ENCODE data around the gene LEMD3.

The LEMD3 gene

DNA sequence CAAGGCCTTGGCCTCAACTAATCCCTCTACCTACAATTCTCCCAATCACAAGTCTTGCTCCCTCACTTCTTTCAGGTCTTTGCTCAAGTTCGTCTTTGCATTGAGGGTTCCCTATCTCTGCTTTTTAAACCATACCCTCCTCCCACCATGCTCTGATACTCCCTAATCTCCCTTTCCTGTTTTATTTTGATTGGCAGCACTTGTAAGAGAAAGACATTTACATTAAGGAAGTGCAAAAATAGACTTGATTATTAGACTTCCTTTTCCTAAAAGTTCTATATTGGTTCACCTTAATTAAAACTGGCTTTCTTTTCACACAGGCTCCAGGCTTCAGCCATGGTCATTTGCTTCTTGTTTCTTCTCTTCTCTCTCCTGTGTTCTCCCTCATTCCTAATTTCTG is 30.0 kb upstream of the LEMD3 start:
- Histone ChIP-seq H3K4me1 (peaks cover 21% of the 10 kb centered on the region), H3K36me3 (no peaks in the 10 kb centered on the region), H3K9ac (no peak overlapping the region; the same call in 1 of the 2 replicates), H4K20me1 (no peaks in the 10 kb centered on the region), H3K4me3 (peak overlapping the region; percentile 26; the same call in 1 of the 2 replicates), H3K27me3 (no peaks in the 10 kb centered on the region), H3K27ac (peak overlapping the region; percentile 23; the same call in 1 of the 2 replicates), H3K9me3 (peaks cover 15% of the 10 kb centered on the region), H3K4me2 (peak overlapping the region; percentile 75)
- TF ChIP-seq Cebpa-rat (IDR thresholded peaks at IDR 0.05) = no peak

- Histone ChIP-seq H3K4me1 (peaks cover 21% of the 10 kb centered on the region), H3K27ac (no peak overlapping the region), H3K27me3 (no peaks in the 10 kb centered on the region), H3K36me3 (no peaks in the 10 kb centered on the region), H3K9ac (no peak overlapping the region), H3K4me2 (no peak overlapping the region), H4K20me1 (no peaks in the 10 kb centered on the region), H3K4me3 (no peak overlapping the region), H3K9me3 (peaks cover 8% of the 10 kb centered on the region)
- no peak for TF ChIP-seq Cebpa-rat (IDR thresholded peaks at IDR 0.05)
These were observed 28.6 kb upstream of the LEMD3 start for GRCh38 chr12:65140738-65141137.

- Histone ChIP-seq H3K27me3 (no peaks in the 10 kb centered on the region), H3K9ac (no peak overlapping the region), H3K4me3 (no peak overlapping the region), H3K36me3 (no peaks in the 10 kb centered on the region), H3K4me1 (0 out of 2 replicates have a peak, but pooled peaks cover 4% of the 10 kb centered on the region), H3K27ac (no peak overlapping the region), H4K20me1 (no peaks in the 10 kb centered on the region), H3K4me2 (no peak overlapping the region), H3K9me3 (no peaks in the 10 kb centered on the region)
- no peak for TF ChIP-seq Cebpa-rat (IDR thresholded peaks at IDR 0.05)
These were observed 22.0 kb upstream of the LEMD3 start for GRCh38 chr12:65147312-65147905.

- Histone ChIP-seq H3K4me2 (no peak overlapping the region), H3K4me1 (peaks cover 16% of the 10 kb centered on the region), H3K4me3 (no peak overlapping the region), H3K36me3 (no peaks in the 10 kb centered on the region), H3K9me3 (no peaks in the 10 kb centered on the region), H3K9ac (no peak overlapping the region), H4K20me1 (no peaks in the 10 kb centered on the region), H3K27ac (no peak overlapping the region), H3K27me3 (no peaks in the 10 kb centered on the region)
- no peak for TF ChIP-seq Cebpa-rat (IDR thresholded peaks at IDR 0.05)
These were observed 17.4 kb upstream of the LEMD3 start for GRCh38 chr12:65152012-65152411.

DNA sequence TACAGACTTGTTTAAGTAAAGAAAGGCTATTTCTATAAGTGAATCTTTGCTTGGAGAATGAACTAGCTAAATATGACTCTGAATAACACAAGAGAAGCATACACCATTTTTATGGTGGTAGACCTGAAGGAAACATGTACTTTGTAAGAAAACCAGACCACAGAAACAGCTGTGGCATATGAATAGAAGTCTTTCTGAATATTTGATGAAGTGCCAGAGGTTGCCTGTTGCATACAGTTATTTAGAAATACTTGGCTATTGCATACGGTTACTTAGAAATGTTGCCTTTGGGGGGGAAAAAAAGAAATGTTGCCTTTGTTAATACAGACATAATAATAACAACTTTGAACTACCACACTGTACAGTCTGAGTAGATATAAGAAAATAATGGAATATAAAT is 16.8 kb upstream of the LEMD3 start:
- no peaks in the 10 kb centered on the region for H4K20me1 ChIP-seq
- no peak overlapping the region for H3K4me2 ChIP-seq
- no peak overlapping the region for H3K27ac ChIP-seq
- peaks cover 16% of the 10 kb centered on the region for H3K4me1 ChIP-seq
- no peak for TF ChIP-seq Cebpa-rat (IDR thresholded peaks at IDR 0.05)
- no peak overlapping the region for H3K4me3 ChIP-seq
- no peaks in the 10 kb centered on the region for H3K27me3 ChIP-seq
- no peaks in the 10 kb centered on the region for H3K36me3 ChIP-seq
- H3K9me3 ChIP-seq = no peaks in the 10 kb centered on the region
- no peak overlapping the region for H3K9ac ChIP-seq

DNA sequence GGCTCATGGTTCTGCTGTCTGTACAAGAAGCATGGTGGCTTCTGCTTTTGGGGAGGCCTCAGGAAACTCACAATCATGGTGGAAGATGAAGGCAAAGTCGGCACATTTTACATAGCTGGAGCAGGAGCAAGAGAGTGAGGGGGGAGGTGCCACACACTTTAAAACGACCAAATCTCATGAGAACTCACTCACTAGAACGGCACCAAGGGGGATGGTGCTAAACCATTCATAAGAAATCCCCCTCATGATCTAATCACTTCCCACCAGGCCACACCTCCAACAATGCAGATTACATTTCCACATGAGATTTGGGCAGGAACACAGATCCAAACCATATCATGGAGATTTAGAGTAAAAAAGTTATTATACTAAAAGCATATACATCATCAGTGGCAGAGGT is 13.6 kb upstream of the LEMD3 start:
- H3K9ac ChIP-seq = no peak overlapping the region
- no peaks in the 10 kb centered on the region for H3K9me3 ChIP-seq
- H3K27ac ChIP-seq = no peak overlapping the region
- H3K4me3 ChIP-seq = no peak overlapping the region
- H3K4me1 ChIP-seq = peaks cover 16% of the 10 kb centered on the region
- peak overlapping the region; percentile 49 for H3K4me2 ChIP-seq
- no peaks in the 10 kb centered on the region for H3K27me3 ChIP-seq
- H3K36me3 ChIP-seq = no peaks in the 10 kb centered on the region
- H4K20me1 ChIP-seq = no peaks in the 10 kb centered on the region
- TF ChIP-seq Cebpa-rat (IDR thresholded peaks at IDR 0.05) = no peak

DNA sequence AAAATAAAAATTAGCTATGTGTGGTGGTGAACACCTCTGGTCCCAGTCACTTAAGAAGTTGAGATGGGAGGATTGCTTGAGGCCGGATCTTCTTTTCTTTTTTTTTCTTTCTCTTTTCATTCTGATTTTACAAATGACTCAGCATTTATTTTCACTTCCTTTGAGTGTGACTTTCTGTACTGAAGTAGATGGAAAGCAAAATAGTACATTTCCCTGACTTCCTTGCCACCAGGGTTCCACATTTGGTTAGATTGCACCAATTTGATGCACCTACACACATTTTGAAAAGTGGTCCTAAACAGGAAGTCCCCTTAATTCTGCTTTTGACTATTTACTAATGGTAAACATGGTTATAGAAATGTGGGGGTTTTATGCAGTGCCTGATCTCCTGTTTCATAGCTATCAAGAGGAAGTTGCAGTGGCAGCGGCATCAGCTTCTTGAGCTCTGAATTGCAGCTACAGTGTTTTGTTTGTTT is 13.0 kb upstream of the LEMD3 start:
- no peak overlapping the region for H3K4me3 ChIP-seq
- H3K4me1 ChIP-seq = peaks cover 16% of the 10 kb centered on the region
- no peaks in the 10 kb centered on the region for H4K20me1 ChIP-seq
- H3K9ac ChIP-seq = no peak overlapping the region
- no peak overlapping the region for H3K27ac ChIP-seq
- no peaks in the 10 kb centered on the region for H3K9me3 ChIP-seq
- no peaks in the 10 kb centered on the region for H3K36me3 ChIP-seq
- peak overlapping the region; percentile 49 for H3K4me2 ChIP-seq
- no peak for TF ChIP-seq Cebpa-rat (IDR thresholded peaks at IDR 0.05)
- H3K27me3 ChIP-seq = no peaks in the 10 kb centered on the region

DNA sequence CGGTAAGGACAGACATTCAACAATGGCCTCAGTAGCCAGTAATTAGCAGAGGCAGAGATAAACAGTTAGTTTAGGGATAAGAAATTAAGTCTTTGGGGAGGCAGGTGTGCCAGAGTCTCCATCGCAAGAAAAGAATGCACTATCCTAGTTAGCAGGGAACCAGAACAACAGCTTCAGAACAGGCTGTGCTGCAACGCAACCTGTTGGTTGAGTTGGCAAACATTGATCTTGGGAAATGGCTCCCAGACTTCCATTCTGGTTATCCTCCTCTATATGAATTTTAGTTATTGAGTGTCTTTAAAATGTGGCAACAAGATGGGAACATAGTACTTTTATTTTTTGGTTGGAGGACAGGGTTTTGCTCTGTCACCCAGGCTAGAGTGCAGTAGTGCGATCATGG is 12.3 kb upstream of the LEMD3 start:
- Histone ChIP-seq H3K9me3 (no peaks in the 10 kb centered on the region), H4K20me1 (no peaks in the 10 kb centered on the region), H3K27me3 (no peaks in the 10 kb centered on the region), H3K36me3 (no peaks in the 10 kb centered on the region), H3K4me2 (peak overlapping the region; percentile 49; the same call in 1 of the 2 replicates), H3K4me3 (no peak overlapping the region), H3K9ac (no peak overlapping the region), H3K27ac (no peak overlapping the region), H3K4me1 (peaks cover 16% of the 10 kb centered on the region)
- no peak for TF ChIP-seq Cebpa-rat (IDR thresholded peaks at IDR 0.05)

DNA sequence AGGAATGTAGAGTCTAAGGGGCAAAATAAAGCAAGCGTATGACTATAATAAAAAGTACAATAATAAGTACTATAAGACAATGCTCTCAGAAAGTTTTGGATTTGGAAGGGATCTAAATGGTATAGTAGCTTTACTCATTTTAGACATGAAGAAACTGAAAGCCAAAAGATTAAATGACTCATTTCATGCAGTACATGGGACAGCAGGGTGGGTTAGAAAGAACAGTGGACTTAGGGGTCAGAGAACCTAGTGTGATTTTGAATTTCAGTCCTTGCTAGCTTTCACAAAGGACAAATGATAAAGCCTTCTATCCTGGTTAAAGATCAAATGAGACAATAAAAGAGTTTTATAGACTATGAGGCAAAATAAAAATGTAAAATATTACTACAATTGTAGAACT is 6.8 kb upstream of the LEMD3 start:
- no peak overlapping the region for H3K4me2 ChIP-seq
- no peak for TF ChIP-seq Cebpa-rat (IDR thresholded peaks at IDR 0.05)
- no peak overlapping the region for H3K9ac ChIP-seq
- no peak overlapping the region for H3K27ac ChIP-seq
- no peaks in the 10 kb centered on the region for H3K9me3 ChIP-seq
- H3K4me1 ChIP-seq = no peaks in the 10 kb centered on the region
- no peaks in the 10 kb centered on the region for H3K36me3 ChIP-seq
- H4K20me1 ChIP-seq = no peaks in the 10 kb centered on the region
- no peak overlapping the region for H3K4me3 ChIP-seq
- no peaks in the 10 kb centered on the region for H3K27me3 ChIP-seq

- Histone ChIP-seq H4K20me1 (no peaks in the 10 kb centered on the region), H3K27ac (no peak overlapping the region)
These were observed 5.1 kb upstream of the LEMD3 start for GRCh38 chr12:65164244-65164643.

More at GRCh38 chr12:65164244-65164643, 5.1 kb upstream of the LEMD3 start:
- Histone ChIP-seq H3K27me3 (no peaks in the 10 kb centered on the region), H3K9ac (no peak overlapping the region), H3K4me3 (no peak overlapping the region), H3K4me2 (no peak overlapping the region), H3K4me1 (peaks cover 6% of the 10 kb centered on the region), H3K36me3 (no peaks in the 10 kb centered on the region), H3K9me3 (no peaks in the 10 kb centered on the region)
- no peak for TF ChIP-seq Cebpa-rat (IDR thresholded peaks at IDR 0.05)

Data from BLaER1 (cell line).